ENCODE data around the gene E2F4.

DNA sequence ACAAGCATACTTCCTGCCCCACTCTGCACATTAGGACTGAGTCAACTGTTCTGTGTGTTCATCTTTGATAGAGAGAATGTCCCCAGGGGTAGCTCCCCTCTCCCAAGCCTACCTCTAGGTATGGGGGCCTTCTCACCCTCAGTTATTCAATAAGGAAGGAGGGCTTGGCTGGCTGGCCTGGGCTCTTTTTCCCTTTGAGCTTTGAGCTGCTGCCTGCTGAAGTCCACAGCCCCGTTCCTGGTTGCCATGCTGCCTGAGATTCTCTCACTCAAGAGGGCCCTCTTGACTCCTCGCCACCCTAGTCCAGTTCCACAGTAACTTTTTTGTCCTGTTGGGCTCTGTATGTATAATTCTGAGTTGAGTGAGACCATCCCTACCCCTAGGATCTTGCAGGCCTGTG, 46.2 kb upstream of the E2F4 start:
- no peak for TF ChIP-seq CTCF (IDR thresholded peaks at IDR 0.05; ENCODE audit: low read length)
- no peak for TF ChIP-seq EZH2 (optimal IDR thresholded peaks at IDR 0.05; ENCODE audit: low read depth, low read length)

Measured in MM.1S (cell line).